D341Med (cell line): Measurements from ENCODE around the gene CLEC4G.
"Not testable (repeated sequence)": the region's sequence is repeated elsewhere in the genome, so short reads cannot be mapped to it uniquely, and the experiment has no call there.

Source experiments
- DNase-seq: peaks from one replicate; pipeline ENCODE4 v3.0.0; 2012; ENCODE audit warnings: low spot score

Gene CLEC4G

DNA sequence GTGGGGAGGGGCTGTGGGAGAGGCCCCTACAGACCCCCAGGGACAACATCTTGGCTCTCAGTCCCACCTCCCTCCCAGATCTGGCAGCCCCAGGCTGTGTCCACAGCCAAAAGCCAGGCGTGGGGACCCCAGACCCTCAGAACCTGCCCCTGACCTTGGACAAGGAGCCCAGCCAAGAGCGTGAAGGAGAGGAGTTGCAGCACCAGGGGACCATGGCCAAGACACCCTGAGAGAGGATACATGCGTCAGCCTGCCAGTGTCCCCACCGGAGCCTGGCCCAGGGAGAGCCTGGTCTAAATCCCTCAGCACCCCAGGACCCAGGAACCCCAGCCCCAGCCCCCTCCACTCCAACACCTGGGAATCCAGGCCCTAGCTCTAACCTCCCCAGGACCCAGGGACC, 14.4 kb upstream of the CLEC4G start:
- DNase-seq: not testable (repeated sequence)

DNA sequence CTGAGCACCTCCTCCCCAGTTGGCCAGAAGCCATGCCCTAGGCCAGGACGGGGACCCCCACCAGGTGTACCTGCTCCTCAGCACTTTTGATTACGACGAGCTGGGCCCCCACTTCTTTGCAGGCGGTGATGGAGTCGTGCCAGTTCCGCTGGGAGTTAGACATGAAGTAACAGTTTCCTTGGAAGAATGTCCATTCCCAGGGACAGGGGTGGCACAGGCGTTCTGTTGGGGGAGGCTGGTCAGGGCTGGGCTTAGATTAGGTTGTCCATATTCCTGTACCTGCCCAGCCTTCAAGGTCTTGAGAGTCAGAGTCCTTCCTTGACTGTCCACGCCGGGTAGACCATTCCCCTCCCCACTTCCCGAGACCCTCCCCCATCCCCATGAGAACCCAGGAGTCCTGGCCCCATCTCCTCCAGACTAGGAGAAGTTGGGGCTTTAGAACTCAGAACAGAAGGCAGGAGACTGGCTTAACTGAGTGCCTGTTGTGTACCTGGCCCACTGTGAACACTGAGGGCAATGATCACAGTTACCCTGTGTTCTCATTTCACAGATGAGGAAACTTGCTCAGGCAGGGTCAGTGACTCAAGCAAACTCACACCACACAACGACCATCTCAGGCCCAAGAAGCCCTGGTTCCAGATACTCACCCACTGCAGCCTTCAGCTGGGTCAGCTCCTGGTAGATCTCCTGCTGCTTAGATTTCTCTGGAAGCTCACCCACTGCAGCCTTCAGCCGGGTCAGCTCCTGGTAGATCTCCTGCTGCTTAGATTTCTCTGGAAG, 13.2 kb upstream of the CLEC4G start:
- DNase-seq: no peak

- DNase-seq: no peak
Measured at GRCh38 chr19:7744199-7744786, 12.4 kb upstream of the CLEC4G start.

DNA sequence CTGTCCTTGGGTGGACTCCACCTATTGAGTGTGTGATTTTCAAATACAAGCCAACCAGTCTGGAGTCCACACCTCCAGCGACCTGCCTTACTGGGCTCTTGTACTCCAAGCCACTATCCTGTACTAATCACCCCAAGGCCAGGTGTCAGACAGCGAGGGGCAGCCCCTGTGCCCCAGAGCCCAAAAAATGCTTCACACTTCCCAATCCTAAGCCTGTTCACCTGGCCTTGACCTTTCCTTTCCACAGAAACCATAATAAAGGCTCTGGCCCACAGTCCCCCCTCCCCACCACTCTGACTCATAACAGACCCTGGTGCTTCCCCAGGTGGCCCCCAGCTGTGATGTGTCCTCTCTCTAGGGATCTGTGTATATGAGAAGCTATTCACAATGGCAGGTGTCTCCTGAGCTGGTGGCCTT, 11.5 kb upstream of the CLEC4G start:
- DNase-seq: no peak

GRCh38 chr19:7742991-7743390, 11.1 kb upstream of the CLEC4G start:
- peak; percentile 48 for DNase-seq

DNA sequence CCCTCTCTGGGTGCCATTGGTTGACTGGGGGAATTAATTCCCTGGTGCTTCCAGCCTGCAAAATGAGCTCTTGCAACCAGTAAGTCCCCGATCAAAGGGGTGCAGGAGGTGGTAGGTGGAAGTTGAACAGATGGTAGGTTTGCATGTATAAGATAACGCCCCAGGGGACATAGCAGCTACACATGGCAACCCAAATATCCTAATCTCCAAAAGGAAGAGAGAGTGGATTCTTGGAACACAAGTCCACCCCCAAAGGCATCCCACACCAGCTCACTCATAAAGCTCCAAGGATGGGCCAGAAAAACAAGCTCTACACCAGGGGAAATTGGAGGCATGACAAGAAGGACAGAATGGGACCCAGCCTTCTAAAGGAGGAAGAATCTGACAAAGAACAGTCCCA, 10.7 kb upstream of the CLEC4G start:
- peak; percentile 72 for DNase-seq

- no peak for DNase-seq
Measured at GRCh38 chr19:7740682-7741054, 8.8 kb upstream of the CLEC4G start.

DNA sequence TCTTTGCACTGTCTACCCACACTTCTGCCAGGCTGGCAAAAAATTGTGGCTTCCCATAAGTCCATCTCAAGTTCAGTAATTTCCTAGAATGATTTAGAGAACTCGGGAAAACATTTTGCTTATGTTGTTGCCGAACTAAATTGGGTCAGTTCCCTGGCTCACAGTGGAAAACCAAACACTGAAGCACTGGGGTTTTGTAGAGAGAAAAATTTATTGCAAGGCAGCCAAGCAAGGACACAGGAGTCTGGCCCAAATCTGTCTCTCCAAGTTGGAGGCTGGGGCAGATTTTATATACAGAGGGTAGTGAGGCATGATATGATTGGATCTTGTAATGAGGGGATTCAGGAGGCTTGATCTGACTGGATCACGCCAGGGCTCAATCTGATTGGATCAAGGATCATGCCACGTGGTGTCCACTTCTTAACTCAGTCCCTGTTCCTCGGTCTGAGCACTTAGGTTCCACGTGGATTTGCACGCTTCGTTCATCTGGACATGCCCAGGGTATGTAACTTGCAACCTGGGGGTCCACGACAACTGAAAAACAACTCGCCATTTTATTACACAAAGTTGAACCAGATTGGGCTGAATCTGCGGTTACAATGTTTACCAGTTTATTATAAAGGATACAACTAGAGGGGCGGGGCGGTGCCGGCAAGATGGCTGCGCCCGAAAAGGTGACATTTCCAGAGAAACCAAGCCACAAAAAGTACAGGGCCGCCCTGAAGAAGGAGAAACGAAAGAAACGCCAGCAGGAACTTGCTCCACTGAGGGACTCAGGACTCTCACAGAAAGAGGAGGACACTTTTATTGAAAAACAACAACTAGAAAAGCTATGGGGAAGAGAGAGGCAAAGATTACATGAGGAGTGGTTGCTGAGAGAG, 8.1 kb upstream of the CLEC4G start:
- DNase-seq: no peak

DNA sequence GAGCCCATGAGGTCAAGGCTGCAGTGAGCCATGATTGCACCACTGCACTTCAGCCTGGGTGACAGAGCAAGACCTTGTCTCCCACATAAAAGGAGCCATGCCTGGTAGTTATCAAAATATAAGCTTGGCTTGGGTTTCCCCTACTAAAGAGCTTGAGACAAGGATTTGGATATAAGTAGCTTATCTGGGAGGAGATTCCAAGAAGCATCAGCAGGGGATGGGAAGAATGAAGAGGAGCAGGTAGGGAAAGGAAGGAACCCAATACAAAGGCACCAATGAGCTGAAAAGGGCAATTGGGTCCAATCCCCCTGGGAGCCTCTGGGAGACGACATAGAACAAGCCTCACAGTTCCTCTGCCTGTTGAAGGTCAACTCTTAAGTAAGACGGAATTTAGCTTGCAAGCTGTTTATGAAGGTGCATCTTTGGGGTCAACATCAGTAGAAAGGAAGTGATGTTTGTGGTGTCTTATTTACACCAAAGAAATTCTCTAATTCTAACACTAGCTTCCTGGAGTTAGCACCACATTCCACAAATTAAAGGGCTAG, 7.4 kb upstream of the CLEC4G start:
- peak; percentile 65 for DNase-seq

- DNase-seq: no peak
Measured at GRCh38 chr19:7738023-7738422, 6.1 kb upstream of the CLEC4G start.

- no peak for DNase-seq
Measured at GRCh38 chr19:7737215-7737614, 5.3 kb upstream of the CLEC4G start.

- DNase-seq: no peak
Measured at GRCh38 chr19:7736148-7736547, 4.2 kb upstream of the CLEC4G start.

DNA sequence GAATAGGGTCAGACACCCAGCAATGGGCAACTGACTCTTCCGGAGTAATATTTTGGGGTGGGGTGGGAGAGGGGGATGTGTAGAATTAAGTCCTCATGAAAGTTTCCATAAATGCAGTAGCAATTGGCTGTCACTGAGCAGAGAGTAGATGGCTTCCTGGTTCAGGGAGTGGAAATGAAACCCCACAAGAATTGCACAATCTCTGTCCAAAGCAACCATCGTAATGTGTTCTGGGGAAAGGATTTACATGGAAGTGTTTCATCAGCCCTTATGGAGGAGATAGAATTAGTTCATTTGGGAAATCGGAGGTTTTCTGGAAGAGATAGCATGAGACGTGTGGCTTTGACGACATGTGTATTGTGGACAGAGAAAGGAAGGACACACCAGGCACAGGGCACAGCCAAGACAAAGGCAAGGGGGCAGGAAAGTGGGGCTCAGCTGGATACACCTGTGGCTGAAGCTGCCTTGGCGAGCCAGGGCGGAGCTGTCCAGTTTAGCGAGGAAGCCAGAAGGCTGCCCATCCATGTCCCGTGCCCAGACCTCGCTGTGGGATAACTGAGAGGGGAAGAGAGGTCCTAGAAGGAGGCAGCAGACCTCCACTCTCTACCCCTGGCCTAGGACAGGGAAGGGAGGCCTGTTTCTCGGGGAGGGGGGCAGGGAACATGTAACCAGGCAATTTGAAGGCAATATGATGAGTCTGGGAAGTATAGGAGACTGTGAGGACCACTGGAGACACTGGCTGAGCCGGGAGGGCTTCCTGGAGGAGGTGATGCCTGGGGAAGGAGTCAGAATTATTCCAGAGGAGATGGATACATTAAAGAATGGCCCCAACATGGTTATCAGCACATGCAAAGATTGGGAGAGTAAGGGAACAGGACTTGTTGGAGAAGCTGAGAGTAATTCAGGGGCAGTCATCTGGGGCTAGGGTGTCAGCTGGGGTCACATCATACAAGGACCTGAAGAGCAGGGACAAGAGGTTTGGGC, 2.6 kb upstream of the CLEC4G start:
- DNase-seq: no peak

DNA sequence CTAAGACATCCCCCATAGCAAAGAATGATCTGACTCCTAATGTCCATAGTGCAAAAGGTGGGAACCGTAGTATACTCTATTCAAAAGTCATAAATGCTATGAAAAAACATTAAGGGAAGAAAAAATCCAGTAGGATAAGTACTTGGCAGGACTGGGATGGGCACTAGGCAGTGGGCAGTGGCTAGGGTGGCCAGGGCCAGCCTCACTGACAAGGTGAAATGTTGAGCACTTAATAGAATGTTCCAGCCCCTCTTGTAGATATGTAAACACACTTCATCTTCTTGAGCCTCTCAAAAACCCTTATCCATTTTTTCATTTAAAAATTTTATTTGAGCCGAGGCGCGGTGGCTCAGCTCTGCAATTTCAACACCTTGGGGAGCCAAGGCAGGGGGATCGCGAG, 1.5 kb upstream of the CLEC4G start:
- DNase-seq: no peak

DNA sequence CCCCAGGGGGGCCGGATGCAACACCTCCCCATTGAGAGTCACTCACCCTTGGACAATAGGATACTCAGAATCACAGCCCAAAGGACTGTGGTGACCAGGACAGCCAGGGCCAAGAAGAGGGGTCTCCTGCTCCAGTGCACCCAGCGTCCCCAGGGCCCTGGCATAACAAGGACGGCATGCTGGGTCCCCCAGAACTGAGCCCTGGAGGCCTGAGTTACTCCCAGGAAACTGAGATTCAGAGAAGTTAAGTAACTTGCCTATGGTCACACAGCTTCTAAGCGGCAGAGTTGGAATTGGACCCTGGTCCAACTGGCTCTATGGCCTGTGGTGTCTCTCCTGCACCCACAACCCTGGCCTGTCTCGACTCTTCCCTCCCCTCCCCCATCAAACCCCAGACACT, 295 bp downstream of the CLEC4G start:
- no peak for DNase-seq

DNA sequence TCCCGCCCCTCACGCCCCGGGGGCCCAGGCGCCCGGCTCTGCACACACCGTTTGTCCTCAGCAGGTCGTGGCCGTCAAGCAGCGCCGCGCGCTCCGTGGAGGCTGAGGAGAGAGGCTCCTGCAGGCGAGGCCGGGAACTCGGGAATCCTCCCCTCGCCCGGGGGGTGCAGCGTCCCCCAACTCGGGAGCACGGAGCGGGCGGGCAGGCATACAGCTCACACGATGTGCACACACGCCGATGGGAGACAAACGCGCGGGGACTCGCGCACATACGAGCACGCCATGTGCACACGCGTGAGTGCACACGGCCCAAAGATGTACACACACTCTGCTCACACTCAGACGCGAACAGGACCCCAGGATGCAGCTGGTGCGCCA, 703 bp downstream of the CLEC4G start:
- peak; percentile 19 for DNase-seq

- peak; percentile 29 for DNase-seq
Measured at GRCh38 chr19:7730286-7731217, 1.4 kb downstream of the CLEC4G start.

DNA sequence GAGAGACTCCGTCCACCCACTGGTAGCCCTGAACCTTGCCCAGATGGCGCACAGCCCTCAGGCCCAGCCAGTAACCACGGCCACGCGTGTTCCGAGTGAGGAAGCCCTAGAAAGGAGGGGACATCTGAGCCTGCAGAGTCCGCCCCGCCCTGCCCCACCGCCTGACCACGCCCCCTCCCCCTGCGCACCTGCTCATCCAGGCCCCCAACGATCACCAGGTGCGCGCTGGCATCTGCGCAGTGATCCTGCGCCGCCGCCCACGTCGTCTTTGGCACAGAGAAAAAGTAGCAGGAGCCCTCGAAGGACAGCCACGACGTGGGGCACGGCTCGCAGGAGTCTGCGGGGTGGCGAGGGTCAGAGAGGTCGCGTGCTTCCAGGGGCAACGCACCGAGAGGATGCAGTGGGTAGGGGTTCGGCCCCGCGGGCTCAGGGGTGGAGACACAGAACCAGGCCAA, 2.1 kb downstream of the CLEC4G start:
- peak; percentile 27 for DNase-seq

DNA sequence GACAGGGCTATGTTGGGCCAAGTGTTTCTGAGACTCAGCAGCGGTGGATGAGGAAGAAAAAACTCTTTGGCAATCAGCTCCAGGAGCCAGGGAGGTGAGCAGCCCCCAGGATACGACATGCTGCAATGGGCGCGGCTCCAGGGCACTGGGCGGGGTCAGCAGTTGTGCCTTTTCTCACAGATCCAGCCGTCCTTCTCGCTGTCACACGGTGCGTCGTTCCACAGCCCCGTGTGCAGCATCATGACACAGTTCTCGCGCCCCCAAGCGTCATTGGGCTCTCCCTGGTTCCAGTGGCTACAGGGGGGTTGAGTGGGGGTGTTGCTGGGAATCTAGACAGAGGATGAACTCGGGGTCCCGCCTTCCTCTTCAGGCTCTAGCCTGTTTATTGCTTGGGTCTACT, 2.7 kb downstream of the CLEC4G start:
- DNase-seq: peak; percentile 21

GRCh38 chr19:7725791-7726190, 6.1 kb downstream of the CLEC4G start:
- no peak for DNase-seq
